IPS-20b (cell line): ENCODE measurements around the gene ELOB.

Source experiments
- H3K27ac ChIP-seq: one replicate; pipeline ENCODE4 v1.5.1; 2013; ENCODE audit warnings: low read length
- H3K27me3 ChIP-seq: 2 replicates; pipeline ENCODE4 v1.6.1; 2013; ENCODE audit warnings: mild to moderate bottlenecking, low read length, inconsistent platforms; ENCODE audit not compliant: insufficient read depth
- H3K36me3 ChIP-seq: 2 replicates; pipeline ENCODE4 v1.6.1; 2013; ENCODE audit warnings: low read depth, mild to moderate bottlenecking, inconsistent platforms, low read length, moderate library complexity; ENCODE audit not compliant: insufficient read depth
- H3K4me1 ChIP-seq: 2 replicates; pipeline ENCODE4 v1.6.1; 2013; ENCODE audit warnings: mild to moderate bottlenecking, control low read depth, inconsistent platforms, low read length, moderate library complexity; ENCODE audit not compliant: insufficient read depth
- H3K4me3 ChIP-seq: 2 replicates; pipeline ENCODE4 v1.5.1; 2013; ENCODE audit warnings: mild to moderate bottlenecking, low read length, inconsistent platforms
- H3K9ac ChIP-seq: 2 replicates; pipeline ENCODE4 v1.6.1; 2013; ENCODE audit warnings: low read depth, mild to moderate bottlenecking, inconsistent platforms, low read length, moderate library complexity
- H3K9me3 ChIP-seq: 2 replicates; pipeline ENCODE4 v1.6.1; 2013; ENCODE audit warnings: mild to moderate bottlenecking, low read depth, low read length, inconsistent platforms; ENCODE audit not compliant: insufficient read depth

Gene ELOB

GRCh38 chr16:2777231-2777902 lies at the start of gene ELOB:
TSS of gene ELOB (minus strand) at chr16:2777280. CDS start at chr16:2777239, 41 bp downstream.
- Histone ChIP-seq H3K27ac (peak within 1 kb of the TSS; percentile 89), H3K9ac (peak within 1 kb of the TSS; percentile 100), H3K27me3 (no peaks in the 10 kb centered on the region), H3K4me3 (peak within 1 kb of the TSS; percentile 96), H3K4me1 (no peaks in the 10 kb centered on the region), H3K36me3 (peaks cover 32% of the 10 kb centered on the region), H3K9me3 (no peaks in the 10 kb centered on the region)

GRCh38 chr16:2825906-2826305 lies 48.8 kb upstream of the ELOB start:
- Histone ChIP-seq H3K4me3 (no peak overlapping the region), H3K27ac (no peak overlapping the region), H3K27me3 (no peaks in the 10 kb centered on the region), H3K9me3 (no peaks in the 10 kb centered on the region), H3K36me3 (no peaks in the 10 kb centered on the region), H3K4me1 (no peaks in the 10 kb centered on the region), H3K9ac (no peak overlapping the region)

GRCh38 chr16:2825049-2825742 lies 48.1 kb upstream of the ELOB start:
- no peaks in the 10 kb centered on the region for H3K4me1 ChIP-seq
- no peak overlapping the region for H3K9ac ChIP-seq
- no peaks in the 10 kb centered on the region for H3K36me3 ChIP-seq
- no peaks in the 10 kb centered on the region for H3K27me3 ChIP-seq
- no peak overlapping the region for H3K4me3 ChIP-seq
- no peaks in the 10 kb centered on the region for H3K9me3 ChIP-seq
- H3K27ac ChIP-seq, result no peak overlapping the region

- Histone ChIP-seq H3K9ac (no peak overlapping the region; the same call in 1 of the 2 replicates), H3K4me3 (no peak overlapping the region), H3K27ac (no peak overlapping the region), H3K9me3 (no peaks in the 10 kb centered on the region), H3K36me3 (no peaks in the 10 kb centered on the region), H3K27me3 (no peaks in the 10 kb centered on the region), H3K4me1 (no peaks in the 10 kb centered on the region)
These were observed 47.5 kb upstream of the ELOB start for GRCh38 chr16:2824626-2825025.

GRCh38 chr16:2822496-2822895 lies 45.4 kb upstream of the ELOB start:
- no peaks in the 10 kb centered on the region for H3K27me3 ChIP-seq
- no peak overlapping the region for H3K4me3 ChIP-seq
- H3K27ac ChIP-seq, result no peak overlapping the region
- H3K9ac ChIP-seq, result no peak overlapping the region
- H3K36me3 ChIP-seq, result no peaks in the 10 kb centered on the region
- H3K4me1 ChIP-seq, result no peaks in the 10 kb centered on the region
- H3K9me3 ChIP-seq, result no peaks in the 10 kb centered on the region

GRCh38 chr16:2822158-2822495 lies 45.0 kb upstream of the ELOB start:
- H3K9ac ChIP-seq, result no peak overlapping the region
- no peaks in the 10 kb centered on the region for H3K4me1 ChIP-seq
- H3K27ac ChIP-seq, result no peak overlapping the region
- H3K9me3 ChIP-seq, result no peaks in the 10 kb centered on the region
- no peaks in the 10 kb centered on the region for H3K36me3 ChIP-seq
- no peaks in the 10 kb centered on the region for H3K27me3 ChIP-seq
- no peak overlapping the region for H3K4me3 ChIP-seq

GRCh38 chr16:2821487-2822157 lies 44.5 kb upstream of the ELOB start:
- Histone ChIP-seq H3K27me3 (no peaks in the 10 kb centered on the region), H3K36me3 (no peaks in the 10 kb centered on the region), H3K27ac (no peak overlapping the region), H3K9me3 (no peaks in the 10 kb centered on the region), H3K4me3 (no peak overlapping the region), H3K9ac (no peak overlapping the region), H3K4me1 (no peaks in the 10 kb centered on the region)

GRCh38 chr16:2820836-2821486 lies 43.9 kb upstream of the ELOB start:
- no peaks in the 10 kb centered on the region for H3K36me3 ChIP-seq
- no peak overlapping the region for H3K27ac ChIP-seq
- no peaks in the 10 kb centered on the region for H3K9me3 ChIP-seq
- H3K9ac ChIP-seq, result no peak overlapping the region
- no peaks in the 10 kb centered on the region for H3K4me1 ChIP-seq
- H3K4me3 ChIP-seq, result no peak overlapping the region
- H3K27me3 ChIP-seq, result no peaks in the 10 kb centered on the region

- Histone ChIP-seq H3K36me3 (no peaks in the 10 kb centered on the region), H3K9ac (no peak overlapping the region), H3K27me3 (no peaks in the 10 kb centered on the region), H3K9me3 (no peaks in the 10 kb centered on the region), H3K4me3 (no peak overlapping the region), H3K4me1 (no peaks in the 10 kb centered on the region), H3K27ac (no peak overlapping the region)
These were observed 43.1 kb upstream of the ELOB start for GRCh38 chr16:2819939-2820835.

- Histone ChIP-seq H3K9me3 (no peaks in the 10 kb centered on the region), H3K36me3 (no peaks in the 10 kb centered on the region), H3K4me1 (no peaks in the 10 kb centered on the region), H3K9ac (no peak overlapping the region), H3K4me3 (no peak overlapping the region), H3K27me3 (no peaks in the 10 kb centered on the region), H3K27ac (no peak overlapping the region)
These were observed 42.3 kb upstream of the ELOB start for GRCh38 chr16:2819179-2819938.
